ENCODE measurements around the gene CLDN11. TPM values are rescaled to one million over a fixed set of nuclear protein-coding genes. Genes with fewer than 3 reads are reported as not detected.
A peak's percentile ranks its signal among the peaks of the same experiment; 100 is the strongest.

CLDN11 gene
- total and polyA plus RNA-seq, 2 of the 8 experiments (the other 6 are each of a cell fraction or from before 2014, with no cell fraction given) = 4.8 to 12.5 TPM

DNA sequence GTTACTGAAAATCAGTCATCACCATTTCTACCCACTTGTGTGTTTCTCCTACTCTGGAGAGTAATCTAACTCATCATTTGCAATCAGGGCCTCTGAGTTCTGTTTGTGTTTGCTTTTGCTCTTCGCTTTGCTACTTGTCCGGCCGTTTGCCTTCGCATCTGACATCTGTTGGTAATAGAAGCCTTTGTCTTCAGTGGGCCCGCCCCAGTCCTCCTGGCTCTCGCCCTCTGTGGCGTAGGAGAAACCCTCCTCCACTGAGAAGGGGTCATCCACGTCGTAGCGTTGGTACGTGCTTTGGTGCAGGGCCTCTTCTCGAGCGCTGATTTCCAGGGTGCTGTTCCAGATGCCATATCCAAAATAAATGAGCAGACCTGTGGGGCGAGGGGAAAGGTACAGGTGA lies 48.3 kb downstream of the CLDN11 start:
- H2BK20ac ChIP-seq (ENCODE audit: low read length) = no peak overlapping the region
- no peak overlapping the region for H3K18ac ChIP-seq (ENCODE audit: extremely low read depth, low read length)
- H4K91ac ChIP-seq (replicated peaks; ENCODE audit: insufficient read length, low read length) = no peak overlapping the region
- no peaks in the 10 kb centered on the region for H3K23me2 ChIP-seq (ENCODE audit: low read depth, low read length)
- FAIRE-seq = no peak
- no peak overlapping the region for H3K23ac ChIP-seq (ENCODE audit: insufficient read length)
- no peak overlapping the region for H2AK5ac ChIP-seq (ENCODE audit: low read depth, low read length)
- H2BK120ac ChIP-seq (replicated peaks; ENCODE audit: low read depth, low read length) = no peak overlapping the region
- H3K4me3 ChIP-seq (ENCODE audit: extremely low read depth in 1 of 4, insufficient read depth in 2 of 4, low read depth in 3 of 4, low read length in 4 of 4) = no peak overlapping the region
- peak overlapping the region; percentile 28; the same call in 1 of the 2 replicates for H2AFZ ChIP-seq (ENCODE audit: low read length)
- DNase-seq (ENCODE audit: low read depth in 1 of 2, low spot score in 2 of 2) = peak in 1 of 2 experiments; percentile 46
- no peak overlapping the region for H3K4me2 ChIP-seq (ENCODE audit: insufficient read depth in 1 of 2, low read depth in 2 of 2, low read length in 2 of 2)
- H3K9ac ChIP-seq (replicated peaks in 1 of 4; ENCODE audit: extremely low read depth in 1 of 4, low read depth in 3 of 4, low read length in 3 of 4) = no peak overlapping the region
- no peaks in the 10 kb centered on the region for H3K79me1 ChIP-seq (ENCODE audit: low read depth, low read length)
- no peak for TF ChIP-seq NRF1 (IDR thresholded peaks at IDR 0.05; ENCODE audit: low read depth, low read length)
- WGBS, 2 experiments (ENCODE audit: extremely low coverage in 1 of 2, insufficient coverage in 1 of 2, insufficient read length in 1 of 2, insufficient replicate concordance in 2 of 2, low coverage in 1 of 2, low lambda C conversion rate in 2 of 2, missing lambda C conversion rate in 1 of 2) = 81% methylated on average over 14 of the region's 14 CpGs; no CpG with 5 or more reads in 1 of the 2 experiments
- H3K27ac ChIP-seq (ENCODE audit: low read depth, low read length) = no peak overlapping the region
- no peak overlapping the region for H3K56ac ChIP-seq (replicated peaks; ENCODE audit: insufficient read length, low read depth, low read length)
- ChIA-PET POLR2A (ENCODE audit: partially characterized antibody) (no interaction called here), CTCF (ENCODE audit: partially characterized antibody) (interaction anchor here (1.4 to 2.0 kb wide), 2 partner anchors 16 to 54 kb away, joined by 6 to 12 read pairs; no protein-coding TSS in a partner anchor)
- no peak overlapping the region for H3K4ac ChIP-seq (replicated peaks; ENCODE audit: insufficient read length, low read depth, low read length)
- no peak overlapping the region for H4K5ac ChIP-seq (ENCODE audit: insufficient read length, low read depth, low read length)
- H3K36me3 ChIP-seq (ENCODE audit: control insufficient read depth in 2 of 4, insufficient read depth in 4 of 4, low read length in 3 of 4) = no peaks in the 10 kb centered on the region
- no peak overlapping the region for H2BK5ac ChIP-seq (ENCODE audit: low read depth, low read length)
- H3K27me3 ChIP-seq (replicated peaks in 1 of 4; ENCODE audit: control insufficient read depth in 3 of 4, extremely low read depth in 1 of 4, insufficient read depth in 3 of 4, low read length in 3 of 4) = no peaks in the 10 kb centered on the region
- H3K4me1 ChIP-seq (replicated peaks in 1 of 4; ENCODE audit: control insufficient read depth in 3 of 4, insufficient read depth in 4 of 4, low read length in 3 of 4) = peaks cover 0 to 9% (median 0%) of the 10 kb centered on the region in 4 experiments; a peak in 1 of 7 replicates
- no peaks in the 10 kb centered on the region for H4K20me1 ChIP-seq (replicated peaks in 1 of 2; ENCODE audit: control insufficient read depth in 1 of 2, insufficient read depth in 2 of 2, low read length in 2 of 2)
- H3K9me3 ChIP-seq (ENCODE audit: insufficient read depth in 2 of 2, low read depth in 1 of 2, low read length in 1 of 2) = no peaks in the 10 kb centered on the region
- H2BK15ac ChIP-seq (ENCODE audit: low read length) = no peak overlapping the region
- H4K8ac ChIP-seq (ENCODE audit: extremely low read depth, insufficient read depth, low read length) = peak overlapping the region; percentile 64; the same call in 1 of the 2 replicates
- H3K79me2 ChIP-seq (ENCODE audit: control insufficient read depth in 1 of 2, insufficient read depth in 2 of 2, low read length in 2 of 2) = no peaks in the 10 kb centered on the region
- no peak overlapping the region for H2BK12ac ChIP-seq (ENCODE audit: low read depth, low read length)
- H3K14ac ChIP-seq (ENCODE audit: insufficient read length) = no peak overlapping the region

All from H1 (cell line).